GM23248 (cell line): ENCODE results near the gene NRG3. TPM values are rescaled to one million over a fixed set of nuclear protein-coding genes. Genes with fewer than 3 reads are reported as not detected.
"Not testable (repeated sequence)": the region's sequence is repeated elsewhere in the genome, so short reads cannot be mapped to it uniquely, and the experiment has no call there.

Source experiments
- DNase-seq: peaks from one replicate; pipeline ENCODE4 v3.0.0-alpha.2; 2015
- H2AFZ ChIP-seq: fragments of 200-600 bp; sonication (generic); 2 replicates; pipeline ENCODE4 v1.6.1; 2016; ENCODE audit warnings: antibody characterized with exemption
- H3F3A ChIP-seq: fragments of 200-600 bp; sonication (generic); 2 replicates; pipeline ENCODE4 v1.6.1; 2016; ENCODE audit warnings: mild to moderate bottlenecking, antibody characterized with exemption, mixed run types; ENCODE audit not compliant: insufficient read depth
- H3K27ac ChIP-seq: fragments of 200-600 bp; sonication (generic); 2 replicates; pipeline ENCODE4 v1.5.1; 2016; ENCODE audit warnings: mild to moderate bottlenecking
- H3K27me3 ChIP-seq: fragments of 200-600 bp; sonication (generic); replicated peaks from 2 replicates; pipeline ENCODE4 v1.6.1; 2016; ENCODE audit warnings: mild to moderate bottlenecking; ENCODE audit not compliant: insufficient read depth
- H3K36me3 ChIP-seq: fragments of 200-600 bp; sonication (generic); 2 replicates; pipeline ENCODE4 v1.6.1; 2016; ENCODE audit warnings: low read depth, mild to moderate bottlenecking
- H3K4me1 ChIP-seq: fragments of 200-600 bp; sonication (generic); 2 replicates; pipeline ENCODE4 v1.6.1; 2016; ENCODE audit warnings: mild to moderate bottlenecking; ENCODE audit not compliant: insufficient read depth
- H3K4me2 ChIP-seq: fragments of 200-600 bp; sonication (generic); one replicate; pipeline ENCODE4 v1.6.1; 2016; ENCODE audit warnings: mild to moderate bottlenecking; ENCODE audit not compliant: unreplicated experiment
- H3K4me3 ChIP-seq: fragments of 200-600 bp; sonication (generic); 2 replicates; pipeline ENCODE4 v1.5.1; 2016; ENCODE audit warnings: mild to moderate bottlenecking
- H3K79me2 ChIP-seq: fragments of 200-600 bp; sonication (generic); 2 replicates; pipeline ENCODE4 v1.6.1; 2016; ENCODE audit warnings: mild to moderate bottlenecking; ENCODE audit not compliant: insufficient read depth
- H3K9ac ChIP-seq: fragments of 200-600 bp; sonication (generic); 2 replicates; pipeline ENCODE4 v1.6.1; 2016; ENCODE audit warnings: mild to moderate bottlenecking
- H3K9me2 ChIP-seq: fragments of 200-600 bp; sonication (generic); 2 replicates; pipeline ENCODE4 v1.6.1; 2016; ENCODE audit warnings: mixed run types, mild to moderate bottlenecking, moderate library complexity; ENCODE audit not compliant: insufficient read depth
- H3K9me3 ChIP-seq: fragments of 200-600 bp; sonication (generic); one replicate; pipeline ENCODE4 v1.6.1; 2017; ENCODE audit warnings: low read depth
- H4K20me1 ChIP-seq: fragments of 200-600 bp; sonication (generic); 2 replicates; pipeline ENCODE4 v1.6.0; 2016; ENCODE audit not compliant: insufficient read depth
- EZH2 ChIP-seq: fragments of 200-600 bp; sonication (generic); IDR thresholded peaks from 2 replicates; pipeline ENCODE4 v1.6.1; 2018; ENCODE audit warnings: antibody characterized with exemption, mild to moderate bottlenecking; ENCODE audit not compliant: insufficient read depth, poor library complexity, severe bottlenecking
- EZH2phosphoT487 ChIP-seq: fragments of 200-600 bp; sonication (generic); IDR thresholded peaks from 2 replicates; pipeline ENCODE4 v1.6.1; 2018; ENCODE audit warnings: antibody characterized with exemption, moderate library complexity, mild to moderate bottlenecking, low read depth; ENCODE audit not compliant: insufficient read depth
- WGBS, 2 experiments: methylation state at CpG; one replicate each; pipeline ENCODE4 v1.1.6; 2015 to 2017; ENCODE audit warnings: low lambda C conversion rate in 2 of 2, low coverage in 1 of 2; ENCODE audit errors: missing lambda C conversion rate in 2 of 2; 5-methylcytosine and 5-hydroxymethylcytosine counted together
- in situ Hi-C: fragments of 300-500 bp; cut with MboI; formaldehyde crosslinking; loops from 2 replicates; pipeline ENCODE4 v1.15.0; 2020
- polyA plus RNA-seq: library from polyadenylated mRNA; unstranded; fragments of >200 nt; fragmentation: Nextera tagmentation; extraction: Ambion mirVana; gene quantifications from 2 replicates; pipeline ENCODE4 v1.2.1, GENCODE V29; 2016
- total RNA-seq: library from RNA; depleted of rRNA; stranded (reverse); fragments of >200 nt; shearing (Covaris generic); gene quantifications from 2 replicates; pipeline ENCODE4 v1.2.3, GENCODE V29; 2014

The NRG3 gene
- total and polyA plus RNA-seq, 2 experiments from 2014 or later, result not detected

GRCh38 chr10:82321724-82322123, 446.7 kb downstream of the NRG3 start:
- Histone ChIP-seq H3F3A (no peaks in the 10 kb centered on the region), H3K4me2 (no peak overlapping the region), H3K27ac (no peak overlapping the region), H3K9me3 (no peaks in the 10 kb centered on the region), H3K79me2 (no peaks in the 10 kb centered on the region), H3K9ac (no peak overlapping the region), H3K4me1 (no peaks in the 10 kb centered on the region), H2AFZ (no peak overlapping the region), H3K36me3 (no peaks in the 10 kb centered on the region), H3K9me2 (no peaks in the 10 kb centered on the region), H3K27me3 (no peaks in the 10 kb centered on the region), H3K4me3 (no peak overlapping the region), H4K20me1 (no peaks in the 10 kb centered on the region)
- in situ Hi-C loops, result no loop called here
- DNase-seq, result no peak
- no peak for TF ChIP-seq EZH2phosphoT487
- TF ChIP-seq EZH2, result no peak

GRCh38 chr10:82331716-82332115, 456.7 kb downstream of the NRG3 start:
- H3K9ac ChIP-seq, result no peak overlapping the region
- in situ Hi-C loops, result no loop called here

GRCh38 chr10:82335831-82336230, 460.8 kb downstream of the NRG3 start:
- H3F3A ChIP-seq, result no peaks in the 10 kb centered on the region
- H2AFZ ChIP-seq, result no peak overlapping the region
- no peaks in the 10 kb centered on the region for H3K36me3 ChIP-seq
- H3K4me3 ChIP-seq, result no peak overlapping the region
- 0 to 3% methylated on average over 1 of the region's 1 CpG for WGBS, 2 experiments
- H3K4me2 ChIP-seq, result no peak overlapping the region
- in situ Hi-C loops, result no loop called here
- no peaks in the 10 kb centered on the region for H3K9me2 ChIP-seq
- H3K4me1 ChIP-seq, result no peaks in the 10 kb centered on the region
- no peak overlapping the region for H3K9ac ChIP-seq
- TF ChIP-seq EZH2 (no peak), EZH2phosphoT487 (no peak)
- H3K27me3 ChIP-seq, result no peaks in the 10 kb centered on the region
- no peaks in the 10 kb centered on the region for H4K20me1 ChIP-seq
- H3K9me3 ChIP-seq, result no peaks in the 10 kb centered on the region
- DNase-seq, result no peak
- no peaks in the 10 kb centered on the region for H3K79me2 ChIP-seq
- H3K27ac ChIP-seq, result no peak overlapping the region

More at GRCh38 chr10:82331716-82332115, 456.7 kb downstream of the NRG3 start:
- Histone ChIP-seq H3K4me3 (no peak overlapping the region), H3K27me3 (no peaks in the 10 kb centered on the region), H3K4me2 (no peak overlapping the region), H3F3A (no peaks in the 10 kb centered on the region), H4K20me1 (no peaks in the 10 kb centered on the region), H3K9me3 (no peaks in the 10 kb centered on the region), H3K4me1 (no peaks in the 10 kb centered on the region), H3K79me2 (no peaks in the 10 kb centered on the region), H3K9me2 (no peaks in the 10 kb centered on the region), H2AFZ (no peak overlapping the region), H3K27ac (no peak overlapping the region), H3K36me3 (no peaks in the 10 kb centered on the region)
- 4 to 5% methylated on average over 2 of the region's 2 CpGs for WGBS, 2 experiments
- no peak for TF ChIP-seq EZH2
- no peak for TF ChIP-seq EZH2phosphoT487
- no peak for DNase-seq

GRCh38 chr10:82340166-82340565, 465.2 kb downstream of the NRG3 start:
- 6 to 14% methylated on average over 2 of the region's 2 CpGs for WGBS, 2 experiments
- in situ Hi-C loops, result no loop called here

GRCh38 chr10:82349590-82349989, 474.6 kb downstream of the NRG3 start:
- H3K9me2 ChIP-seq, H4K20me1 ChIP-seq, H3K27ac ChIP-seq, H3K79me2 ChIP-seq, H3K9me3 ChIP-seq, H3K4me2 ChIP-seq, H3K9ac ChIP-seq, DNase-seq, H3K27me3 ChIP-seq, in situ Hi-C loops, H3F3A ChIP-seq, H3K4me1 ChIP-seq, H3K4me3 ChIP-seq, H2AFZ ChIP-seq, H3K36me3 ChIP-seq: not testable (repeated sequence)
- 57 to 81% methylated on average over 14 to 22 of the region's 26 CpGs for WGBS, 2 experiments

More at GRCh38 chr10:82340166-82340565, 465.2 kb downstream of the NRG3 start:
- no peak overlapping the region for H3K4me3 ChIP-seq
- no peaks in the 10 kb centered on the region for H3K4me1 ChIP-seq
- H3K27ac ChIP-seq, result no peak overlapping the region
- H3K9ac ChIP-seq, result no peak overlapping the region
- no peak overlapping the region for H3K4me2 ChIP-seq
- no peaks in the 10 kb centered on the region for H3K27me3 ChIP-seq
- DNase-seq, result no peak
- no peaks in the 10 kb centered on the region for H3K9me2 ChIP-seq
- no peaks in the 10 kb centered on the region for H4K20me1 ChIP-seq
- no peaks in the 10 kb centered on the region for H3K36me3 ChIP-seq
- H3K9me3 ChIP-seq, result no peaks in the 10 kb centered on the region
- no peaks in the 10 kb centered on the region for H3K79me2 ChIP-seq
- TF ChIP-seq EZH2 (no peak), EZH2phosphoT487 (no peak)
- H3F3A ChIP-seq, result no peaks in the 10 kb centered on the region
- no peak overlapping the region for H2AFZ ChIP-seq
